Neuronal stem cell (in vitro differentiated cells): Measurements from ENCODE around the gene PDPK1.
"Not testable (repeated sequence)": the region's sequence is repeated elsewhere in the genome, so short reads cannot be mapped to it uniquely, and the experiment has no call there.

Experiments
- DNase-seq: peaks from one replicate; pipeline ENCODE4 v3.0.0-alpha.2; 2013; ENCODE audit warnings: low spot score
- H2AFZ ChIP-seq: one replicate; pipeline ENCODE4 v1.6.1; 2013; ENCODE audit warnings: mild to moderate bottlenecking, low read length, inconsistent platforms
- H2AK5ac ChIP-seq: 2 replicates; pipeline ENCODE4 v1.6.1; 2013; ENCODE audit warnings: low read depth, mild to moderate bottlenecking, inconsistent platforms, low read length, moderate library complexity, mixed read lengths
- H2BK120ac ChIP-seq: 2 replicates; pipeline ENCODE4 v1.6.1; 2013; ENCODE audit warnings: low read depth, mild to moderate bottlenecking, inconsistent platforms, low read length, moderate library complexity, mixed read lengths
- H2BK12ac ChIP-seq: one replicate; pipeline ENCODE4 v1.6.1; 2013; ENCODE audit warnings: low read length, inconsistent platforms
- H2BK15ac ChIP-seq: 2 replicates; pipeline ENCODE4 v1.6.1; 2013; ENCODE audit warnings: mild to moderate bottlenecking, low read length, inconsistent platforms, mixed read lengths
- H2BK5ac ChIP-seq: one replicate; pipeline ENCODE4 v1.6.1; 2013; ENCODE audit warnings: inconsistent platforms, mild to moderate bottlenecking, low read length, moderate library complexity
- H3K14ac ChIP-seq: one replicate; pipeline ENCODE4 v1.6.1; 2013; ENCODE audit warnings: low read length, inconsistent platforms
- H3K18ac ChIP-seq: 2 replicates; pipeline ENCODE4 v1.6.1; 2013; ENCODE audit warnings: low read length, inconsistent platforms
- H3K23ac ChIP-seq: 2 replicates; pipeline ENCODE4 v1.6.1; 2013; ENCODE audit warnings: low read depth, mild to moderate bottlenecking, mixed read lengths, low read length, inconsistent platforms; ENCODE audit not compliant: poor library complexity
- H3K27ac ChIP-seq: replicated peaks from 3 replicates; pipeline ENCODE4 v1.5.1; 2013; ENCODE audit warnings: low read length, inconsistent platforms
- H3K27me3 ChIP-seq, 3 experiments: 2 replicates each; pipeline ENCODE4 v1.6.1; 2013; ENCODE audit warnings: low read length in 3 of 3, mild to moderate bottlenecking in 2 of 3, inconsistent platforms in 1 of 3, low read depth in 1 of 3, mixed read lengths in 1 of 3, moderate library complexity in 1 of 3; ENCODE audit not compliant: control insufficient read depth in 3 of 3, insufficient read depth in 3 of 3
- H3K36me3 ChIP-seq, 2 donors: replicated peaks in 1 of 2; 2 replicates each; pipeline ENCODE4 v1.6.1; 2013; ENCODE audit warnings: low read length in 2 of 2; ENCODE audit not compliant: control insufficient read depth in 2 of 2, insufficient read depth in 2 of 2
- H3K4ac ChIP-seq: 2 replicates; pipeline ENCODE4 v1.6.1; 2013; ENCODE audit warnings: inconsistent platforms, mild to moderate bottlenecking, low read length, moderate library complexity
- H3K4me1 ChIP-seq, 2 donors: 1 replicate in 1 of 2; 2 replicates in 1 of 2; pipeline ENCODE4 v1.6.1; 2013; ENCODE audit warnings: low read length in 2 of 2, low read depth in 1 of 2; ENCODE audit not compliant: control insufficient read depth in 2 of 2, insufficient read depth in 1 of 2
- H3K4me2 ChIP-seq: one replicate; pipeline ENCODE4 v1.6.1; 2013; ENCODE audit warnings: mild to moderate bottlenecking, low read length, inconsistent platforms; ENCODE audit not compliant: insufficient read depth, poor library complexity, severe bottlenecking
- H3K4me3 ChIP-seq, 2 donors: 2 replicates each; pipeline ENCODE4 v1.5.1; 2013; ENCODE audit warnings: low read length in 2 of 2, mild to moderate bottlenecking in 2 of 2, inconsistent platforms in 1 of 2, moderate library complexity in 1 of 2
- H3K79me1 ChIP-seq: one replicate; pipeline ENCODE4 v1.6.1; 2013; ENCODE audit warnings: low read depth, mild to moderate bottlenecking, inconsistent platforms, low read length, moderate library complexity
- H3K9ac ChIP-seq: one replicate; pipeline ENCODE4 v1.6.1; 2013; ENCODE audit warnings: mild to moderate bottlenecking, low read depth, low read length, inconsistent platforms; ENCODE audit not compliant: poor library complexity
- H3K9me3 ChIP-seq, 2 donors: replicated peaks in 1 of 2; 2 replicates each; pipeline versions ENCODE3 to v1.6.1; 2013; ENCODE audit warnings: low read length in 2 of 2, mild to moderate bottlenecking in 2 of 2, inconsistent platforms in 1 of 2, low read depth in 1 of 2, mixed read lengths in 1 of 2, moderate library complexity in 1 of 2; ENCODE audit not compliant: control insufficient read depth in 2 of 2, insufficient read depth in 1 of 2
- H4K8ac ChIP-seq: one replicate; pipeline ENCODE4 v1.6.1; 2013; ENCODE audit warnings: low read depth, mild to moderate bottlenecking, inconsistent platforms, low read length, moderate library complexity
- H4K91ac ChIP-seq: one replicate; pipeline ENCODE4 v1.6.1; 2013; ENCODE audit warnings: low read length, low read depth, mild to moderate bottlenecking, inconsistent platforms; ENCODE audit not compliant: poor library complexity
- WGBS, 2 donors: extraction: QIAGEN DNeasy Blood & Tissue Kit; methylation state at CpG; one replicate each; pipeline ENCODE4 v1.1.7; 2013; ENCODE audit warnings: missing lambda C conversion rate in 2 of 2, mixed read lengths in 1 of 2; ENCODE audit not compliant: insufficient read length in 2 of 2, insufficient replicate concordance in 1 of 2; ENCODE audit errors: extremely low coverage in 2 of 2; 5-methylcytosine and 5-hydroxymethylcytosine counted together

Gene PDPK1

GRCh38 chr16:2554709-2555425 is 17.0 kb downstream of the PDPK1 start:
- H3K4ac ChIP-seq, H3K79me1 ChIP-seq: not testable (repeated sequence)

GRCh38 chr16:2557150-2557549 is 19.3 kb downstream of the PDPK1 start:
- H3K27ac ChIP-seq: not testable (repeated sequence)

More at GRCh38 chr16:2554709-2555425, 17.0 kb downstream of the PDPK1 start:
- not testable (repeated sequence) for H3K9me3 ChIP-seq, H3K4me2 ChIP-seq, H4K8ac ChIP-seq, H3K36me3 ChIP-seq, H2BK120ac ChIP-seq, H2AK5ac ChIP-seq, H2BK15ac ChIP-seq, H3K4me1 ChIP-seq, H3K27me3 ChIP-seq, H3K23ac ChIP-seq, H2BK5ac ChIP-seq, DNase-seq, H2BK12ac ChIP-seq, H3K9ac ChIP-seq, H3K4me3 ChIP-seq, H3K27ac ChIP-seq, H3K14ac ChIP-seq, H3K18ac ChIP-seq, H4K91ac ChIP-seq, H2AFZ ChIP-seq
- WGBS, 2 donors: no CpG with 5 or more reads among the region's 13 CpGs

DNA sequence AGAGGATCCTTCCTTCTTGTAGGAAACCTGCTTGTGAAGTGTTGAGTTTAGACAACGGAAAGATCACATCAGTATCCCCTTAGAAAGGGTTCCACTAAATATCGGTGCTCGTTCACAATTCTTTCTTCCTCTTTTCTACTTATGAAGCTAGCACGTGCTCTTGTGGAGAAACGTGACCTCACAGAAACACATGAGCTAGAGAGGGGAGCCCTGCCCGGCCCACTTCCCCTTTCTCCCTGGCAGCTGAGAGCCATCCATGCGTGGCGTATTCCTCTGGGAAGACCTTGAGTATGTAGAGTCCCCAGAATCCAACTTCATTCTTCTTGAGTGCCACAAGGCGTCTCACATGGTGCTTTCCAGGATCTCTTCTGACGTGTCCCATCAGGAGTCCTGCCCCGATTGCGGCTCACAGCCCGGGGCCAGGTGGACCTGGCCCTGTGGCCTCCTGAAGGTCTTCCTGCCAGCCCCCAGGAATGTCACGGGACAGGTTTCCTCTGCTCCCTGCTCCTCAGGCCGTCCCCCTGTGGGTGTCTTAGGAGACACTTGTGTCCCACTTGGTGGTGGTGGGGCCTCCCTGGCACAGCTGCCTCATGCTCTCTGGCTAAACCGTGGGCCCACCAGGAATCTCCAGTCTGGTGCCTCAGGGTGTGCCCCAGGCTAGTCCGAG is 22.4 kb downstream of the PDPK1 start:
- not testable (repeated sequence) for H3K23ac ChIP-seq, H3K4me2 ChIP-seq, H3K9ac ChIP-seq, H3K36me3 ChIP-seq, H2AFZ ChIP-seq, H3K14ac ChIP-seq, H4K91ac ChIP-seq, H2AK5ac ChIP-seq, H3K18ac ChIP-seq, H2BK120ac ChIP-seq, H3K9me3 ChIP-seq, H2BK12ac ChIP-seq, H3K27me3 ChIP-seq, H3K4me3 ChIP-seq, H3K4me1 ChIP-seq, H3K27ac ChIP-seq, H3K4ac ChIP-seq, H2BK15ac ChIP-seq, H2BK5ac ChIP-seq, DNase-seq, H4K8ac ChIP-seq, H3K79me1 ChIP-seq
- no CpG with 5 or more reads among the region's 17 CpGs for WGBS, 2 donors

More at GRCh38 chr16:2557150-2557549, 19.3 kb downstream of the PDPK1 start:
- not testable (repeated sequence) for H3K4me2 ChIP-seq, H3K4me3 ChIP-seq, H2AFZ ChIP-seq, H3K4me1 ChIP-seq, H3K14ac ChIP-seq, H4K8ac ChIP-seq, H4K91ac ChIP-seq, H3K23ac ChIP-seq, H3K18ac ChIP-seq, H3K9me3 ChIP-seq, H2BK120ac ChIP-seq, H2BK15ac ChIP-seq, H3K79me1 ChIP-seq, H2BK5ac ChIP-seq, H2BK12ac ChIP-seq, H2AK5ac ChIP-seq, H3K9ac ChIP-seq, H3K4ac ChIP-seq, H3K36me3 ChIP-seq, DNase-seq, H3K27me3 ChIP-seq
- WGBS, 2 donors: no CpG with 5 or more reads among the region's 15 CpGs

- H2BK15ac ChIP-seq, H3K27ac ChIP-seq, H2AK5ac ChIP-seq, H3K4ac ChIP-seq, H2BK5ac ChIP-seq, H2AFZ ChIP-seq, H3K9me3 ChIP-seq, H3K4me2 ChIP-seq, H2BK120ac ChIP-seq, H3K23ac ChIP-seq, H3K36me3 ChIP-seq, H3K18ac ChIP-seq, H3K79me1 ChIP-seq, H3K27me3 ChIP-seq, H3K4me1 ChIP-seq, H3K14ac ChIP-seq, H4K91ac ChIP-seq, DNase-seq, H4K8ac ChIP-seq, H2BK12ac ChIP-seq, H3K4me3 ChIP-seq, H3K9ac ChIP-seq: not testable (repeated sequence)
- WGBS, 2 donors: no CpG with 5 or more reads among the region's 4 CpGs
Measured at GRCh38 chr16:2560798-2561133, 22.9 kb downstream of the PDPK1 start.
